HG03520 (cell line): ENCODE results near the gene FAM222A.

Experiments
- ATAC-seq: cut with Tn5 transposase; IDR thresholded peaks from one replicate; pipeline ENCODE4 v1.9.1; 2021; ENCODE audit warnings: mild to moderate bottlenecking, moderate library complexity; ENCODE audit not compliant: unreplicated experiment

FAM222A gene

GRCh38 chr12:109795023-109795422 lies 81.4 kb downstream of the FAM222A start:
- ATAC-seq, result no peak

GRCh38 chr12:109796057-109796456 lies 82.4 kb downstream of the FAM222A start:
- ATAC-seq, result no peak

- no peak for ATAC-seq
These were observed 84.5 kb downstream of the FAM222A start for GRCh38 chr12:109797905-109798669.

GRCh38 chr12:109798691-109799090 lies 85.1 kb downstream of the FAM222A start:
- ATAC-seq, result no peak

- no peak for ATAC-seq
These were observed 86.9 kb downstream of the FAM222A start for GRCh38 chr12:109800536-109800935.

- ATAC-seq, result no peak
These were observed 89.2 kb downstream of the FAM222A start for GRCh38 chr12:109802828-109803227.

GRCh38 chr12:109803678-109804077 lies 90.1 kb downstream of the FAM222A start:
- ATAC-seq, result no peak

- ATAC-seq, result no peak
These were observed 91.5 kb downstream of the FAM222A start for GRCh38 chr12:109804820-109805761.

GRCh38 chr12:109807954-109808643 lies 94.5 kb downstream of the FAM222A start:
- ATAC-seq, result no peak

- no peak for ATAC-seq
These were observed 95.4 kb downstream of the FAM222A start for GRCh38 chr12:109808876-109809646.

GRCh38 chr12:109810954-109811623 lies 97.5 kb downstream of the FAM222A start:
- no peak for ATAC-seq

- ATAC-seq, result no peak
These were observed 98.0 kb downstream of the FAM222A start for GRCh38 chr12:109811624-109811995.

GRCh38 chr12:109813810-109814416 lies 100.3 kb downstream of the FAM222A start:
- ATAC-seq, result no peak

GRCh38 chr12:109814600-109815150 lies 101.0 kb downstream of the FAM222A start:
- no peak for ATAC-seq

GRCh38 chr12:109815225-109815624 lies 101.6 kb downstream of the FAM222A start:
- no peak for ATAC-seq

GRCh38 chr12:109815757-109816617 lies 102.4 kb downstream of the FAM222A start:
- no peak for ATAC-seq

GRCh38 chr12:109816870-109817269 lies 103.2 kb downstream of the FAM222A start:
- ATAC-seq, result no peak

GRCh38 chr12:109817627-109818231 lies 104.1 kb downstream of the FAM222A start:
- no peak for ATAC-seq
